Measurements from ENCODE around the gene ADAM12. TPM values are rescaled to one million over a fixed set of nuclear protein-coding genes. Genes with fewer than 3 reads are reported as not detected.

The ADAM12 gene
- total RNA-seq, 4 donors from 2014 or later: 0.19 to 2.6 (median 1.5) TPM

- Histone ChIP-seq H3K4me1 (no peaks in the 10 kb centered on the region), H3K27me3 (no peaks in the 10 kb centered on the region), H3K4me3 (no peak overlapping the region), H3K9me3 (no peaks in the 10 kb centered on the region), H3K36me3 (no peaks in the 10 kb centered on the region), H3K27ac (no peak overlapping the region)
- TF ChIP-seq CTCF (IDR thresholded peaks at IDR 0.05): no peak
- TF ChIP-seq POLR2A (IDR thresholded peaks at IDR 0.05): no peak
- TF ChIP-seq POLR2AphosphoS5 (IDR thresholded peaks at IDR 0.05): no peak
- TF ChIP-seq EP300 (IDR thresholded peaks at IDR 0.05): no peak
- 90% methylated on average over 3 of the region's 3 CpGs for WGBS
- no peak for DNase-seq (ENCODE audit: low spot score in 2 of 2)
Measured at GRCh38 chr10:126331101-126331500, 57.2 kb downstream of the ADAM12 start.

DNA sequence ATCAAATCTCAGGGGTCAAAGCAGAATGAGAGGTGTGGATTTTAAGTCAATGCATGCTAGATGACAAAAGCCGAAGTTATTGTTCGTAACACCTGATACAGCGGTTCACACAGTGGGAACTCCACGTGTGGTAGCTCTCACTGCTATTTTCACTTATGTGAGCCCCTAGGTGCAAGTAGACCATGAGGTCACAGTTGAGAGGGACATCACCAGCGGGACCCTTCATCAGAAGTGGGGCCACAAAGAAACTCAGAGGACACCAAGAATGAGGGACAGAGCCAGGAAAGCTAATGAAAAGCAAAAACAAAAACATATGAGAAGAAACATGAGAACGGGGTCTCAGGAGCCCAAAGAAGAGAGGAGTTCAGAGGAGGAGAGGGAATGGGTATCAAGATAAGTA is 63.5 kb downstream of the ADAM12 start:
- Histone ChIP-seq H3K9me3 (no peaks in the 10 kb centered on the region), H3K4me3 (no peak overlapping the region), H3K27ac (no peak overlapping the region), H3K4me1 (no peaks in the 10 kb centered on the region), H3K27me3 (no peaks in the 10 kb centered on the region), H3K36me3 (no peaks in the 10 kb centered on the region)
- TF ChIP-seq POLR2AphosphoS5 (IDR thresholded peaks at IDR 0.05) (no peak), EP300 (IDR thresholded peaks at IDR 0.05) (no peak), CTCF (IDR thresholded peaks at IDR 0.05) (no peak), POLR2A (IDR thresholded peaks at IDR 0.05) (no peak)
- WGBS: 95% methylated on average over 6 of the region's 6 CpGs
- no peak for DNase-seq (ENCODE audit: low spot score in 2 of 2)

- Histone ChIP-seq H3K27me3 (no peaks in the 10 kb centered on the region), H3K4me1 (no peaks in the 10 kb centered on the region), H3K9me3 (no peaks in the 10 kb centered on the region), H3K4me3 (no peak overlapping the region), H3K27ac (no peak overlapping the region), H3K36me3 (no peaks in the 10 kb centered on the region)
- TF ChIP-seq EP300 (IDR thresholded peaks at IDR 0.05): no peak
- no peak for TF ChIP-seq CTCF (IDR thresholded peaks at IDR 0.05)
- no peak for TF ChIP-seq POLR2A (IDR thresholded peaks at IDR 0.05)
- no peak for TF ChIP-seq POLR2AphosphoS5 (IDR thresholded peaks at IDR 0.05)
- WGBS: 61% methylated on average over 5 of the region's 5 CpGs
- no peak for DNase-seq (ENCODE audit: low spot score in 2 of 2)
Measured at GRCh38 chr10:126321440-126321839, 66.8 kb downstream of the ADAM12 start.

- TF ChIP-seq EP300 (IDR thresholded peaks at IDR 0.05): no peak
- no peak for TF ChIP-seq POLR2AphosphoS5 (IDR thresholded peaks at IDR 0.05)
- no peak for TF ChIP-seq CTCF (IDR thresholded peaks at IDR 0.05)
- no peak for TF ChIP-seq POLR2A (IDR thresholded peaks at IDR 0.05)
- peaks cover 4% of the 10 kb centered on the region for H3K4me1 ChIP-seq
- H3K27ac ChIP-seq: no peak overlapping the region
- H3K36me3 ChIP-seq: no peaks in the 10 kb centered on the region
- no peaks in the 10 kb centered on the region for H3K27me3 ChIP-seq
- 75% methylated on average over 3 of the region's 3 CpGs for WGBS
- no peak for DNase-seq (ENCODE audit: low spot score in 2 of 2)
- no peak overlapping the region for H3K4me3 ChIP-seq
- H3K9me3 ChIP-seq: no peaks in the 10 kb centered on the region
Measured at GRCh38 chr10:126317751-126318150, 70.5 kb downstream of the ADAM12 start.

- WGBS: 58% methylated on average over 12 of the region's 12 CpGs
- no peak for DNase-seq (ENCODE audit: low spot score in 2 of 2)
- H3K4me3 ChIP-seq: no peak overlapping the region
- no peaks in the 10 kb centered on the region for H3K36me3 ChIP-seq
- no peaks in the 10 kb centered on the region for H3K9me3 ChIP-seq
- TF ChIP-seq POLR2A (IDR thresholded peaks at IDR 0.05) (no peak), EP300 (IDR thresholded peaks at IDR 0.05) (no peak), CTCF (IDR thresholded peaks at IDR 0.05) (no peak), POLR2AphosphoS5 (IDR thresholded peaks at IDR 0.05) (no peak)
- peaks cover 4% of the 10 kb centered on the region for H3K4me1 ChIP-seq
- no peak overlapping the region for H3K27ac ChIP-seq
- H3K27me3 ChIP-seq: no peaks in the 10 kb centered on the region
Measured at GRCh38 chr10:126315494-126316177, 72.6 kb downstream of the ADAM12 start.

Measured in suprapubic skin (tissue), 4 donors.